ENCODE results near the gene NLGN1.

Gene NLGN1

GRCh38 chr3:173841334-173841733, 443.8 kb downstream of the NLGN1 start:
- no peak for DNase-seq (ENCODE audit: low read depth)

GRCh38 chr3:173843060-173843459, 445.5 kb downstream of the NLGN1 start:
- DNase-seq (ENCODE audit: low read depth) = no peak

- no peak for DNase-seq (ENCODE audit: low read depth)
These were observed 449.0 kb downstream of the NLGN1 start for GRCh38 chr3:173846584-173846983.

- no peak for DNase-seq (ENCODE audit: low read depth)
These were observed 451.9 kb downstream of the NLGN1 start for GRCh38 chr3:173849489-173849888.

- DNase-seq (ENCODE audit: low read depth) = no peak
These were observed 459.6 kb downstream of the NLGN1 start for GRCh38 chr3:173857154-173857553.

GRCh38 chr3:173862701-173863100, 465.2 kb downstream of the NLGN1 start:
- DNase-seq (ENCODE audit: low read depth) = no peak

GRCh38 chr3:173863551-173863950, 466.0 kb downstream of the NLGN1 start:
- DNase-seq (ENCODE audit: low read depth) = no peak

GRCh38 chr3:173865900-173866498, 468.5 kb downstream of the NLGN1 start:
- no peak for DNase-seq (ENCODE audit: low read depth)

GRCh38 chr3:173869766-173870165, 472.2 kb downstream of the NLGN1 start:
- DNase-seq (ENCODE audit: low read depth) = no peak

- DNase-seq (ENCODE audit: low read depth) = no peak
These were observed 473.4 kb downstream of the NLGN1 start for GRCh38 chr3:173870976-173871375.

- no peak for DNase-seq (ENCODE audit: low read depth)
These were observed 478.2 kb downstream of the NLGN1 start for GRCh38 chr3:173875790-173876189.

GRCh38 chr3:173876476-173876875, 478.9 kb downstream of the NLGN1 start:
- DNase-seq (ENCODE audit: low read depth) = no peak

- DNase-seq (ENCODE audit: low read depth) = no peak
These were observed 490.3 kb downstream of the NLGN1 start for GRCh38 chr3:173887888-173888287.

- no peak for DNase-seq (ENCODE audit: low read depth)
These were observed 492.1 kb downstream of the NLGN1 start for GRCh38 chr3:173889596-173889995.

- no peak for DNase-seq (ENCODE audit: low read depth)
These were observed 492.5 kb downstream of the NLGN1 start for GRCh38 chr3:173890091-173890490.

GRCh38 chr3:173891272-173892100, 493.9 kb downstream of the NLGN1 start:
- DNase-seq (ENCODE audit: low read depth) = no peak

GRCh38 chr3:173892547-173892946, 495.0 kb downstream of the NLGN1 start:
- DNase-seq (ENCODE audit: low read depth) = no peak

- peak; percentile 31 for DNase-seq (ENCODE audit: low read depth)
These were observed 495.5 kb downstream of the NLGN1 start for GRCh38 chr3:173893066-173893465.

- DNase-seq (ENCODE audit: low read depth) = no peak
These were observed 496.3 kb downstream of the NLGN1 start for GRCh38 chr3:173893835-173894234.

GRCh38 chr3:173897631-173898030, 500.1 kb downstream of the NLGN1 start:
- no peak for DNase-seq (ENCODE audit: low read depth)

- DNase-seq (ENCODE audit: low read depth) = no peak
These were observed 504.1 kb downstream of the NLGN1 start for GRCh38 chr3:173901649-173902048.

GRCh38 chr3:173902401-173902800, 504.9 kb downstream of the NLGN1 start:
- DNase-seq (ENCODE audit: low read depth) = no peak

- no peak for DNase-seq (ENCODE audit: low read depth)
These were observed 505.3 kb downstream of the NLGN1 start for GRCh38 chr3:173902871-173903270.

GRCh38 chr3:173905381-173905780, 507.8 kb downstream of the NLGN1 start:
- no peak for DNase-seq (ENCODE audit: low read depth)
